SKM-1 (cell line): ENCODE results near the gene ZNF146.
"Not testable (repeated sequence)": the region's sequence is repeated elsewhere in the genome, so short reads cannot be mapped to it uniquely, and the experiment has no call there.

ENCODE experiments used
- DNase-seq: peaks from one replicate; lab custom pipeline; 2025; ENCODE audit not compliant: unreplicated experiment; lab: John Stamatoyannopoulos, UW

Gene ZNF146

DNA sequence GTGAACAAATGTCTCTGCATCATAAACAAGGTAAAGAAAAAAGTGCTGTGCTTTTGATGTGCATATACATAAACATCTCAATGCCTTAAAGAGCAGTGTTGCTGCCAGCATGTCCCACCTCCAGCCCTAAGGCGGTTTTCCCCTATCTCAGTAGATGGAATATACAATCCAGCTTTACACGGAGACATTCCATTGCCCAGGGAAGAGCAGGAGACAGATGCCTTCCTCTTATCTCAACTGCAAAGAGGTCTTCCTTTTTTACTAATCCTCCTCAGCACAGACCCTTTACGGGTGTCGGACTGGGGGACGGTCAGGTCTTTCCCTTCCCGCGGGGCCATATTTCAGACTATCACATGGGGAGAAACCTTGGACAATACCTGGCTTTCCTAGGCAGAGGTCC is 18.7 kb downstream of the ZNF146 start:
- DNase-seq = not testable (repeated sequence)

DNA sequence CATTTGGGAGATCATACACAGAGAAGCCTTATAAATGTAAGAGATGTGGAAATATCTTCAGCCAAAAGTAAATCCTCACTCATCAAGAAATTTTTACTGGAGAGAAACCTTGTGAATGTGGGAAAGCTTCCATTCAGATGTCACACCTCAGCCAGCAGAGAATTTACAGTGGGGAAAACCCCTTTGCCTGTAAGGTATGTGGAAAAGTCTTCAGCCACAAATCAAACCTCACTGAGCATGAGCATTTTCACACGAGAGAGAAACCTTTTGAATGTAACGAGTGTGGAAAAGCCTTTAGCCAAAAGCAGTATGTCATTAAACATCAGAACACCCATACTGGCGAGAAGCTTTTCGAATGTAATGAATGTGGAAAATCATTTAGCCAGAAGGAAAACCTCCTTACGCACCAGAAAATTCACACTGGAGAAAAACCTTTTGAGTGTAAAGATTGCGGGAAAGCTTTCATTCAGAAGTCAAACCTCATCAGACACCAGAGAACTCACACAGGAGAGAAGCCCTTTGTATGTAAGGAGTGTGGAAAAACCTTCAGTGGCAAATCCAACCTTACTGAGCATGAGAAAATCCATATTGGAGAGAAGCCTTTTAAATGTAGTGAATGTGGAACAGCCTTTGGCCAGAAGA is 21.5 kb downstream of the ZNF146 start:
- no peak for DNase-seq

DNA sequence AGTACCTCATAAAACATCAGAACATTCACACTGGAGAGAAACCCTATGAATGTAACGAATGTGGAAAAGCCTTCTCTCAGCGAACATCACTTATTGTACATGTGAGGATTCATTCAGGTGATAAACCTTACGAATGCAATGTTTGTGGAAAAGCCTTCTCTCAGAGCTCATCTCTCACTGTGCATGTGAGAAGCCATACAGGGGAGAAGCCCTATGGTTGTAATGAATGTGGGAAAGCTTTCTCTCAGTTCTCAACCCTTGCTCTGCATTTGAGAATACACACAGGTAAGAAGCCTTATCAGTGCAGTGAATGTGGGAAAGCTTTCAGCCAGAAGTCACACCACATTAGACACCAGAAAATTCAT is 22.0 kb downstream of the ZNF146 start:
- no peak for DNase-seq

DNA sequence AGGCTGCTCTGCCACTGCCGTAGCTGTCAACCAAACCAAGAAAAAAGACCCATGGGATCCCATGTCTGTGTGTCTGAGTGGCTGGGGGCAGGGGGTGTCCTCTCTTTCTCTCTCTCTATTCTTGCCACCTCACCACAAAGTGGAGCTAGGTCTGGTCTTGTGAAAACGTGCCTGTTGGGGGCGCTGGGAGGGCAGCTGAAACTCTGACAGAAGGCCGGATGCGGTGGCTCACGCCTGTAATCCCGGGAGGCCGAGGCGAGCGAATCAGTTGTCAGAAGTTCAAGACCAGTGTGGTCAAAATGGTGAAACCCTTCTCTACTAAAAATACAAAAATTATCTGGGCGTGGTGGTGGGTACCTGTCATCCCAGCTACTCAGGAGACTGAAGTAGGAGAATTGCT is 29.2 kb downstream of the ZNF146 start:
- no peak for DNase-seq

DNA sequence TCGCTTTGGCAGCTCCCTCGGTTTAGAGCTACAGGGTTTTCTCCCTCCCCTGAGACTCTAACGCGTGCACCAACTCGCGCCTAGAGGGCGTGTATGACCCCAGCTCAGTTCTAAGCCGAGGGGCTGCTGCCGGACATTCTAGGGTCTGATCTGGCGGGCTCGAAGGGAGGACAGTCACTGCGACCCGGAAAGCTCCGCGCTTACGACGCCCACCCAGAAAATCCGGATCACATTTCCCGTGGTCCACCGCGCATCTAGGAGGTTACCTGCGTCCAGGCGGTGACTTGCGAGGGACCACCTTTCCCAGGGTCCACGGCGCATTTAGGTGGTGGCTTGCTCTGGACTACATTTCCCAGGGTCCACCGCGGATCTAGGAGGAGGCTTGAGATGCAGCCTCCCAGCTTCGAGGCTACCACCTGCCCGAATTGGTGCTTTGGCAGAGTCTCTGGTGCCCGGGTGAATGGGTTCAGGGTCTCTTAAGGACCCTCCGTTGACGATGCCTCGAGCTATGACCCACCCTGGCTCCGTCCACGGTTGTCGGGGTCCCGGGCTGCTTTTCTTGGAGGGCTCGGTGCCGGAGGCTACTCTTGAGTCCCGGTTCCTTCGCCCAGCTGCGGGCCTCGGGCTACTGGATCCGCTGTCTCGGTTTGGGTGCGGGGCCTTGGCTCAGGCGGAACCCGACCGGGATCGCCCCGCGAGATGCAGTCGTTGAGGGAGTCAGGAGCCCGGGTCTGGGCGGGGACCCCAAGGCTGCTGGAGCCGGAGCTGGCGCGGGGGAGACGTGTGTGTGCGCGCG is 30.5 kb downstream of the ZNF146 start:
- DNase-seq = no peak

DNA sequence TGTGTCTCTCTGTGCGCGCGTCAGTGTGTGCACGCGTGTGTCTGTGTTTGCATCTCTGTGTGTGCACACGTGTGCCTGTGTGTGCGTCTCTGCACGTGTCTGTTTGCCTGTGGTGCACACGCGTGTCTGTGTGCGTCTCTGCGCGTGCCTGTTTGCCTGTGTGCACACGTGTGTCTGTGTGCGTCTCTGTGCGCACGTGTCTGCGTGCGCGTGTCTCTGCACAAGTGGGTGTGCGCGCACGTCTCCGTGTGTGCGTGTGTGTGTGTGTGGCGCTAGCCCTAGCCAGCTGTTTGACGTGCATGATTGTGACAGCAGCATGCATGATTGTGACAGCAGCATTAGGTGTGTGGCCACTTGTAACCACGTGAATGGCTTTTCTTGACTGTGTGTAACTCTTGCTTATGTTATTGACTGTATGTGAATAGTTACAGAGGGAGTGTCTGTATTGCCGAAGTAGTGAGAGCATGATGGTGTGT is 31.1 kb downstream of the ZNF146 start:
- no peak for DNase-seq

DNA sequence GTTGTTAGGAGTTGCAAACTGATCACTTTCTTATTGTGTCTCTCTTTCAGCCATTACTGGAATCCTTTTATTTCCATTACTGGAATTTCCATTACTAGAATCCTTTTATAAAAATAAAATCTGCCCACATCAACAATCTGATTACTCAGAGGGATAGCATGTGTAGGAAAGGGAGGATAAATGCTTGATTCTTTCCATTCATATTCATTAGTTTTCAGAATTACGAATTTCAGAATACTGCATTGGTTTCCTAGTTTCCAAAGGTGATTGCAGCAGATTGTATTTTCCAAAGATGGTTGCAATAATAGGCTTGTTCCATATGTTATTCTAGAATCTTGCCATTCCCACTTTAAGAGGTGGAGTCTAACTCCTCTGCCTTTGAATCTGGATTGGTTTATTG is 37.1 kb downstream of the ZNF146 start:
- no peak for DNase-seq

DNA sequence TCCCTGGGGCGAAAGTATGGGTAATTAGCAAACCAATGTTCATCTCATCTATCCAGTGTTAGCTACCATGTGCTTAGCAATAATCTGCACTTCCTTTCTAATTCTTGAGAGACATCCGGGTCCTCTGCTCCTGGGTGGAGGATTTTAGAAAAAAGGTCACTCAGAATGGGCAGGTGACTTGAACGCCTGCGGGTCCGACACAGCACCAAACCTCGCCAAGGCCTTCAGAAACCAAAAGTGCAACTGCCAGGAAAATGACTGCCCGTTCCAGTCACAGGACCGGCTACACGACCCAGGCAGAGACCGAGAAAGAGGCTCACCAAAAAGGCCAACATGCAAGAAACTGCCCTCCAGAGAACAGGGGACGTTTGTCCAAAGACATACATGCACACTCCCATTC is 39.9 kb downstream of the ZNF146 start:
- DNase-seq = no peak

DNA sequence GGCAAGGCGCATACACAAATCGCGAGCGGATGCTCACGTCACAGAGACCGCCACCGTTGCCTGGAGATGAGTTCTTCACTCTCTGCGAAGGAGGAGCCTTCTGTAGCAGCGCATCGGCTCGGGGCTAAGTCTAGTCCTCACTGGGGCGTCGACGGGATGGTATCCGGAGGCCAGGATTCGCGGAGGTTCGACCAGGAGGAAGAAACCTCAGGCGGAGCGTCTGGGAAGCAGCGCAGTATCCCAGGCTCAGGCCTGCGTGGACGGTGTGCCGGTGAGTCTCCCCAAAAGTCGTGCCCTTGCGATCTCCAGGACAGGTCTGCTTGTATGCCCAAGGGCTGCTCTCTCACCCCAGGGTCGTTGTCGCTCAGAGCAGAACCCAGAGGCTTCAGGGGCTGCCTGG is 40.4 kb downstream of the ZNF146 start:
- DNase-seq = no peak

DNA sequence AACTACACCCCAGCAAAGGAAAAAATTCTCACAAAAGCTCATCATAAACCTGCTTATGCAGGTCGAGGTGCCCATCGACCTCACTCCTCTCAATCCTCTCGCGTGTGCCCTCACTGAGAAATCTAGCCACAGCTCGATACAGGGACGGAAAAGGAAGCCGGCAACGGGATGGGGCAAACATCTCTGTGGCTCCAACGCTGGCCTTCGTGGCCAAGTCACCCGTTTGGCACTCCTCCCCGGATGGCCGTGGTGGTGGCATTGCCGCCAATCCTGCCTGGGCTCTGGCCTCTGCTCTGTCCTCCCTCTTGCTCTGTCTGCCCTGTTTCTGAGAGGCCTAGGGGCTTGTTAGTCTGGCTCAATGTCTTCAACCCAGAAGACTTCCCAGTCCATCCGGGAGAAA is 41.2 kb downstream of the ZNF146 start:
- DNase-seq = no peak

DNA sequence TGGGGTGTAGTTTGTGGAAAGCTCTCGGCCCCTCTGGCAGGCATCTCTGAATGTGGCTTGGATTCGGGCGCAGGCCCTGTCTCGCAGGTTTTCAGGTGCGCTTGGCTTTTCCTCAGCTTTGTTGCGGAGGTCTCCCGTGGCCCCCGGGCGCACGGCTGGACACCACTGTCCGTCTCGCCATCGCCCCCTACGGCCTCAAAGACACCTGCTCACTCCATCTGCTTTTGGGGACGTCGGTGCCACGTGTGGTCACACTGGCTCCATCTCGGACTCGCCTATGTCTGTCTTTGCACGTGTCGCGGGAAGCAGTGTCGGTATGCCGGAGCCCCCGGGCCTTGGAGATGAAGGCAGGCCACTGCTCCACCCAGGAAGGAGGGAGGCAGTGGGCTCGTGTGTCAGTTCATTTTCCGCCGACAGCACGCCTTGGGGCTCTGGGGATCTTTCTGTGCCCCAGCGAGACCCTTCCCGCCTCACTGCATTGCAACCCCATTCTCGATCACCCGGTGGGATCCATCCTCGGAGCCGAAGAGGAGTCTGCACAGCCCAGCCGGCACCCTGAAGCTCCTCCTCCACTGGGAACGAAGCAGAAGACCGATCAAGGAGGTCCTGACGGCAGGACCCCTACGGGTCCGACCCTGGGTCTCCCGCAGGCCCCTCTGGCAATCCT is 42.1 kb downstream of the ZNF146 start:
- DNase-seq = no peak

DNA sequence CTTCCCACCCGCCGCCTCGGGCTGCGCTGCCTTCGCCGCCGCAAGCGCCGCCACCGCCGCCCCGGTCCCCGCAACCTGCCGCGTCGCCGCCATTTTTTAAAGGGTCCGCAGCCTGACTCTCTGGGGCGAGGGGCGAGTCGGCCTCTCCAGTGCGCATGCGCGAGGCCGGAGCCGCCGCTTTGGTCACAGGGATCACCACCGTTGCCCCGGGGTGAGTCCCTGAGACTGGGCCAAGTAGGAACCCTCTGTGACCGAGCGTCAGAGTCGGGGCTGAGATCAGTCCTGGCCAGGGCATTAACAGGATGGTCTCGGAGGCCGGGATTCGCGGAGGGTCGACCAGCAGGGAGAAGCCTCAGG is 42.6 kb downstream of the ZNF146 start:
- no peak for DNase-seq

DNA sequence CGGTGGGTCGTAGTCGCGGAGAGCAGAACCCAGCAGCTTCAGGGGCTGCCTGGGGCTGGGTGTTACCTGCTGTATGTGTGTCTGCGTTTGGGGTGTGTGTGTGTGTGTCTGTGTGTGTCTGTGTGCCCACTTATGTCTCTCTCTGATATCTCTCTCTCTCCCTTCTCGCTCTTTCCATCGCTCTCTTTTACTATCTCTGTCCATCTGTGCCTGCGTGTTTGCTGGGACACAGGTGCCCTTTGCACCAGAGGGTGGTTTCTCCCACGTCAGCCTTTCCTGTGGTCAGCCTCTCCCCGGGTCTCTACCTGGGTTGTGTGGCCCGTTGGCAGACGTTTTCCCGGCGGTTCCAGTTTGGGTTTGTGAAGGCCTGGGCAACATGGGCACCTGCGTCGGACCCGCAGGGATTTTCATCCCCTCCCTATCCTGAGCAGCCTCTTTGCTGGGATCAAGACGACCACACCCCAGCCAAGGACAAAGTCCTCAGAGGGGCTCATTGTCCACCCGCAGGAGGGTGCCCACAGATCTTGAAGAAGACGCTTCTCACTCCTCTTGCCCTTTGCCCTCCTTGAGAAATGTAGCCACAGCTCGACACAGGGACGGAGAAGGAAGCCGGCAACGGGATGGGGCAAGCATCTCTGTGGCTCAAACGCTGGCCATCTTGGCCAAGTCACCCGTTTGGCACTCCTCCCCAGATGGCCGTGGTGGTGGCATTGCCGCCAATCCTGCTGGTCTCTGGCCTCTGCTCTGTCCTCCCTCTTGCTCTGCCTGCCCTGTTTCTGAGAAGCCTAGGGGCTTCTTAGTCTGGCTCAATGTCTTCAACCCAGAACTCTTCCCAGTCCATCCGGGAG is 43.3 kb downstream of the ZNF146 start:
- DNase-seq = no peak

DNA sequence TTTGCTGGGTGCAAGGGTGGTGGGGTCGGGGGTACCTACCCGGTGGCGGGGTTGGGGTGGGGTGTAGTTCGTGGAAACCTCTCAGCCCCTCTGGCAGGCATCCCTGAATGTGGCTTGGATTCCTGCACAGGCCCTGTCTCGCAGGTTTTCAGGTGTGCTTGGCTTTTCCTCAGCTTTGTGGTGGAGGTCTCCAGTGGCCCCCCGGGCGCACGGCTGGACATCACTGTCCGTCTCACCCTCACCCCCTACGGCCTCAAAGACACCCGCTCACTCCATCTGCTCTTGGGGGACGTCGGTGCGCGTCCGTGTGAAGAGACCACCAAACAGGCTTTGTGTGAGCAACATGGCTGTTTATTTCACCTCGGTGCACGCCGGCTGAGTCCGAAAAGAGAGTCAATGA is 44.3 kb downstream of the ZNF146 start:
- DNase-seq = no peak

DNA sequence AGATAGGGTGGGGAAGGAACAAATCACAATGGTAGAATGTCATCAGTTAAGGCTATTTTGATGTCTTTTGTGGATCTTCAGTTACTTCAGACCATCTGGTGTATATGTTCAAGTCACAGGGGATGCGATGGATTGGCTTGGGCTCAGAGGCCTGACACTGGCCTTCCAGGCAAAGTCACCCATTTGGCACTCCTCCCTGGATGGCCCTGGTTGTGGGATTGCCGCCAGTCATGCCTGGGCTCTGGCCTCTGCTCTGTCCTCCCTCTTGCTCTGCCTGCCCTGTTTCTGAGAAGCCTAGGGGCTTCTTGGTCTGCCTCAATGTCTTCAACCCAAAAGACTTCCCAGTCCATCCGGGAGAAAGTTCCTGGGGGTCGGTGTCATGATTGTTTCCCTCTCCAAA is 50.2 kb downstream of the ZNF146 start:
- DNase-seq = no peak

DNA sequence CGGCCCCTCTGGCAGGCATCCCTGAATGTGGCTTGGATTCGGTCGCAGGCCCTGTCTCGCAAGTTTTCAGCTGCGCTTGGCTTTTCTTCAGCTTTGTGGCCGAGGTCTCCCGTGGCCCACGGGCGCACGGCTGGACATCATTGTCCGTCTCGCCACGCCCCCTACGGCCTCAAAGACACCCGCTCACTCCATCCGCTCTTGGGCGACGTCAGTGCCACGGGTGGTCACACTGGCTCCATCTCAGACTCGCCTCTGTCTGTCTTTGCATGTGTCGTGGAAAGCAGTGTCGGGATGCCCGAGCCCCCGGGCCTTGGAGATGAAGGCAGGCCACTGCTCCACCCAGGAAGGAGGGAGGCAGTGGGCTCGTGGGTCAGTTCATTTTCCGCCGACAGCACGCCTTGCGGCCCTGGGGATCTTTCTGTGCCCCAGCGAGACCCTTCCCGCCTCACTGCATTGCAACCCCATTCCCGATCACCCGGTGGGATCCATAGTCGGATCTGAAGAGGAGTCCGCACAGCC is 51.0 kb downstream of the ZNF146 start:
- DNase-seq = no peak

DNA sequence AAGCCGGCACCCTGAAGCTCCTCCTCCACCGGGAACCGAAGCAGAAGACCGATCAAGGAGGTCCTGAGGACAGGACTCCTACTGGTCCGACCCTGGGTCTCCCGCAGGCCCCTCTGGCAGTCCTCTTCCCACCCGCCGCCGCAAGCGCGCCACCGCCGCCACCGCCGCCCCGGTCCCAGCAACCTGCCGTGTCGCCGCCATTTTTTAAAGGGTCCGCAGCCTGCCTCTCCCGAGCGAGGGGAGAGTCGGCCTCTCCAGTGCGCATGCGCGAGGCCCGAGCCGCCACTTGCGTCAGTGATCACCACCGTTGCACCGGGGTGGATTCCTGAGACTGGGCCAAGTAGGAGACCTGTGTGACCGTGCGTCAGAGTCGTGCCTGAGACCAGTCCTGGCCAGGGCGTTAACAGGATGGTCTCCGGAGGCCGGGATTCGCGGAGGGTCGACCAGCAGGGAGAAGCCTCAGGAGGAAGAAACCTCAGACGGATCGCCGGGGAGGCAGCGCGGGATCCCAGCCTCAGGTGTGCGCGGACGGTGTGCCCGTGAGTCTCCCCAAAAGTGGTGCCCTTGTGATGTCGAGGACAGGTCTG is 51.6 kb downstream of the ZNF146 start:
- no peak for DNase-seq

DNA sequence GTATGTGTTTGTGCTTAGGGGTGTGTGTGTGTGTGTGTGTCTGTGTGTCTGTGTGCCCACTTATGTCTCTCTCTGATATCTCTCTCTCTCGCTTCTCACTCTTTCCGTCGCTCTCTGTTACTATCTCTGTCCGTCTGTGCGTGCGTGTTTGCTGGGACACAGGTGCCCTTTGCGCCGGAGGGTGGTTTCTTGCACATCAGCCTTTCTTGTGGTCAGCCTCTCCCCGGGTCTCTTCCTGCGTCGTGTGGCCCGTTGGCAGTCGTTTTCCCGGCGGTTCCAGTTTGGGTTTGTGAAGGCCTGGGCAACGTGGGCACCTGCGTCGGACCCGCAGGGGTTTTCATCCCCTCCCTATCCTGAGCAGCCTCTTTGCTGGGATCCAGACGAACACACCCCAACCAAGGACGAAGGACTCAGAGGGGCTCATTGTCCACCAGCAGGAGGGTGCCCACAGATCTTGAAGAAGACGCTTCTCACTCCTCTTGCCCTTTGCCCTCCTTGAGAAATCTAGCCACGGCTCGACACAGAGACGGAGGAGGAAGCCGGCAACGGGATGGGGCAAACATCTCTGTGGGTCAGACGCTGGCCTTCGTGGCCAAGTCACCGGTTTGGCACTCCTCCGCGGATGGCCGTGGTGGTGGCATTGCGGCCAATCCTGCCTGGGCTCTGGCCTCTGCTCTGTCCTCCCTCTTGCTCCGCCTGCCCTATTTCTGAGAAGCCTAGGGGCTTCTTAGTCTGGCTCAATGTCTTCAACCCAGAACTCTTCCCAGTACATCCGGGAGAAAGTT is 52.3 kb downstream of the ZNF146 start:
- DNase-seq = no peak

DNA sequence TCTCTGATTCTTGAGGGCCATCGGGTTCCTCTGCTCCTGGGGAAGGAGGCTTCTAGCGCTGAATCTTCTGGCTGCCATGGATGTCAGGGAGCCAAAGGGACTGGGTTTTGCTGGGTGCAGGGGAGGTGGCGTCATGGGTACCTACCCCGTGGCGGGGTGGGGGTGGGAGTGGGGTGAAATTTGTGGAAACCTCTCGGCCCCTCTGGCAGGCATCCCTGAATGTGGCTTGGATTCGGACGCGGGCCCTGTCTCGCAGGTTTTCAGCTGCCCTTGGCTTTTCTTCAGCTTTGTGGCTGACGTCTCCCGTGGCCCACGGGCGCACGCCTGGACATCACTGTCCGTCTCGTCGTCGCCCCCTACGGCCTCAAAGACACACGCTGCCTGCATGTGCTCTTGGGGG is 53.2 kb downstream of the ZNF146 start:
- DNase-seq = not testable (repeated sequence)

DNA sequence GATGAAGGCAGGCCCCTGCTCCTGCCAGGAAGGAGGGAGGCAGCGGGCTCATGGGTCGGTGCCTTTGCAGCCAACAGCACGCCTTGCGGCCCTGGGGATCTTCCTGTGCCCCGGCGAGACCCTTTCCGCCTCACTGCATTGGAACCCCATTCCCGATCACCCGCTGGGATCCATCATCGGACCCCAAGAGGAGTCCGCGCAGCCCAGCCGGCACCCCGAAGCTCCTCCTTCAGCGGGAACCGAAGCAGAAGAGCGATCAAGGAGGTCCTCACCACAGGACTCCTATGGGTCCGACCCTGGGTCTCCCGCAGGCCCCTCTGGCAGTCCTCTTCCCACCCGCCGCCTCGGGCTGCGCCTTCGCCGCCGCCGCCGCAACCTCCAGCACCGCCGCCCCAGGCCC is 53.7 kb downstream of the ZNF146 start:
- not testable (repeated sequence) for DNase-seq
